GM12873 (cell line): ENCODE results near the gene MIGA1.

Source experiments
- TF ChIP-seq, protein P1 (sequence below): IDR thresholded peaks from 2 replicates; pipeline ENCODE4 v1.5.1; 2012; ENCODE audit warnings: low read depth, mild to moderate bottlenecking, moderate library complexity, low read length, control low read depth; ENCODE audit not compliant: insufficient read depth; ENCODE audit errors: missing control alignments

The MIGA1 gene

DNA sequence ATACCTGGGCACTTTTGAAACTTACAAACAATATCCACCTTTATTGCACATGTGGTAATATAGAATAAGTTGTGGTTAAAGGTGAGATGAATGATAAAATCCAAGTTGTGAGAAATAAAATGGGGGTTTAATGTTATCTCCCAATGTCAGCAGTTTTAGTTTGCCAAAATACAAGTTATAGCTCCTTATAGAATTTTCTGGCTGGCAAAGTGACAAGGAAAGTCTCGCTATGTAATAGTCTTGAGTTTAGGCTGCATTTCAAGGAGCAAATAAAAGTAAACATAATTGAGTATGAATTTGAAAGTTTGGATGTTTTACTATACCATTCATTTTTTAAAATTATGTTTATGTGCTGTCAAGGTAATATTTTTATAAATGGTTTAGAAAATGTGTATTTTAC, 94.0 kb downstream of the MIGA1 start:
- TF ChIP-seq, protein P1, sequence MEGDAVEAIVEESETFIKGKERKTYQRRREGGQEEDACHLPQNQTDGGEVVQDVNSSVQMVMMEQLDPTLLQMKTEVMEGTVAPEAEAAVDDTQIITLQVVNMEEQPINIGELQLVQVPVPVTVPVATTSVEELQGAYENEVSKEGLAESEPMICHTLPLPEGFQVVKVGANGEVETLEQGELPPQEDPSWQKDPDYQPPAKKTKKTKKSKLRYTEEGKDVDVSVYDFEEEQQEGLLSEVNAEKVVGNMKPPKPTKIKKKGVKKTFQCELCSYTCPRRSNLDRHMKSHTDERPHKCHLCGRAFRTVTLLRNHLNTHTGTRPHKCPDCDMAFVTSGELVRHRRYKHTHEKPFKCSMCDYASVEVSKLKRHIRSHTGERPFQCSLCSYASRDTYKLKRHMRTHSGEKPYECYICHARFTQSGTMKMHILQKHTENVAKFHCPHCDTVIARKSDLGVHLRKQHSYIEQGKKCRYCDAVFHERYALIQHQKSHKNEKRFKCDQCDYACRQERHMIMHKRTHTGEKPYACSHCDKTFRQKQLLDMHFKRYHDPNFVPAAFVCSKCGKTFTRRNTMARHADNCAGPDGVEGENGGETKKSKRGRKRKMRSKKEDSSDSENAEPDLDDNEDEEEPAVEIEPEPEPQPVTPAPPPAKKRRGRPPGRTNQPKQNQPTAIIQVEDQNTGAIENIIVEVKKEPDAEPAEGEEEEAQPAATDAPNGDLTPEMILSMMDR, result no peak

DNA sequence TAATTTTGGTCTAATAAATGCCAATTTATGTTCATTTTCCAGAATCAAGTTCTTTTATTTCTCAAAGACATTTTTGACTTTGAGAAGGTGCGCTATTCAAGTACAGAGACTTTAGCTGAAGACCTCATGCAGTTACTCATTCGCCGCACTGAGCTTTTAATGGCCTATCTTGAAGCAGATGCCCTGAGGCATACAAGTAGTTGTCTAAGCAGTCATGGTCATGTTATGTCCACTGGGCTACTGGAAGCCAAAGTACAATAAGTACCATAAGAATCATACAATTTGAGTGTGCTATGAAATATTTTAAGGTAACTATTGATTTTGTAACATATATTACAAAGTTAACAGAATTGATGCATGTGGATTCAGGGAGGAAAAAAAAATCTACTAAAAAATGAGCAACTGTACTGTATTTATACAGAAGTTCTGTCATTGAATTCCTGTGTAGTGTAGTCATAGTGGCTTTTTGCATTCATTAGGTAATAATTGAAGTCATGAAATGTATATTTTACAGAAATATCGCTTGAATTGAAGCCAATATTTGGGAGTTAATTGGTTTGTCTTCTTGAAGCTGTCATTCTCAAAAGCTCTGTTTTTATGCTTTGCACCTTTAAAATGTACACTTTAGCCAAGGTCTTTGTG, 95.5 kb downstream of the MIGA1 start:
- TF ChIP-seq, protein P1, result no peak

DNA sequence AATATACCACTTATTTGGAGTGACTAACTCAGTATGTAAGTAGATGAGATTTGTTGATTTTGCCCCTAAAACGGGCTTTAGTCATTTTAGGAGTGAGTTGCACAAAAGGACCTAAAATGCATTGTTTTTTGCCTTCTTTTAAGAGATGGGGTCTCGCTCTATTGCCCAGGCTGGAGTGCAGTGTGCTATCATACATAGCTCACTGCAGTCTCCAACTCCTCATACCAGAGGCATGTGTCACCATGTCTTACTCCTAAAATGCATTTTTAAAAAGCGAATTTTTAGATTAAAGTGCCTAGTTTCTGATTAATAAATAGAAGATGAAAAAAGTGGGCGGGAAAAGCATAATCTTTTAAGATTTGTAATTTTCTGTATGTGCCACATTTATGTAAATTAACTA, 97.4 kb downstream of the MIGA1 start:
- TF ChIP-seq, protein P1, result no peak

DNA sequence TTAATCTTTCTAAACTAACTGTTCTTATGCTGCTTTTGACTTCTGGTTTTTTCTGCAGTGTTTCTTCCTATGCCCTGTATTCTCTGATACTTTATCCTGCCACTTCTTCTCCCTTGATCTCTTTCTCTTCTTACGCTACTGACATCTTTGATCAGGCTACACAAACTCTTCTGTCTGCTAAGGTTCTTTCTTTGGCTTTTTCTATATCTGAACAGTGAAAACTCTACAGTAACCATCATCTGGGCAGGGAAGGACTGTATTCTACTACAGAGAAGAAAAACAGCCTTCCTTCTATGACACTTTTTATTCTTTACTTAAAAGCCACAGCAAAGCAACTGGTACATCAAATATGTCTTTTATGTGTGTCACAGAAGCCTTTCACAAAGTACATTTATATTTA, 101.6 kb downstream of the MIGA1 start:
- TF ChIP-seq, protein P1, result no peak

DNA sequence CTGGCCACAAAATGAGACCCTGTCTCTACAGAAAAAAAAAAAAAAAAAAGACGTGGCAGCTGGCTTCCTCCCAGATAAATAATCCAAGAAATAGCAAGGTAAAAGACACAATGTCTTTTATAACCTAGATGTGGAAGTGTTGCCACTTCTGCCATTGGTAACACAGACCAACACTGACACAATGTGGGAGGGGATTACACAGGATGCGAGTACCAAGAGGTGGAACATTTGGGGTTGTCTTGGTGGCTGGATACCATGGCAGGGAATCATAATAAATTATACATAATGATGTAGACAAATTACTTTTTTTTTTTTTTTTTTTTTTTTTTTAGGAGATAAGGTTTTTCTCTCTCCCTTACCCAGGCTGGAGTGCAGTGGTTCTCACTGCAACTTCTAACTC, 103.0 kb downstream of the MIGA1 start:
- TF ChIP-seq, protein P1, result no peak

DNA sequence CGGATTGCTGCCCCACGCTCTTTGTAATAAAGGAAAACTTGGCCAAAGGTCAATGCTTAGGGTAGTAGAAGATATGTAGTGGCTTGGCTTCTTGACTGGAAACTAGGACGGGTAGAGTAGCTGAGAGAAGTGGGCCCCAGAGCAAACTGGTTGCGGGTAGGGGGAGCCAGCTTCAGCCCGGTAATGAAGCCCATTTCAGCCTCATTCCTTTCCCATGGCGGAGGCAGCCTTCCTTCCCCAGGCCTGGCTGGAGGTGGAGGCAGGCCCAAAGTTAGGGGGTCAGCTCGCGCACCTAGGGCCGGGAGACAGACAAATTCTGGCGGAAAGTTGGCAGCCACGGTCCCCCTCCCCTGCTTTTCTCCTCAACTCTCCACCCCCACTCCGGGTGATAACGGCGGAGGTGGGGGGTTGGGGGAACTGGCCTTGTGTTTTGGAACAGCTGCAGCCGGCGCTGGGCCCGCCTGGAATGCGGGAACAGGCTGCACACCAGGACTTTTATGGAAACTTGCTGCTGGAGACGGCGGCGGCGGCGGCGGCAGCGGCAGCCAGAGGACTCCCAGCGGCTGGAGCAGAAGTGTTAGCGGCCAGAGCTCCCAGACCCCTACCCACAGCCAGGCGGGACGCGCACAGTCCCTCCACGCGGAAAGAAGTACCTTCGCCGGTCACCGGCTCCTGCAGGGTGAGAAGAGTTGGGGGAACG, 108.8 kb downstream of the MIGA1 start, which contains the start of gene NEXN:
NEXN (plus strand) TSS at position 544 of the 700 bp plus-strand sequence. CDS start 27,483 bp downstream, outside the sequence.
- TF ChIP-seq, protein P1, result no peak

DNA sequence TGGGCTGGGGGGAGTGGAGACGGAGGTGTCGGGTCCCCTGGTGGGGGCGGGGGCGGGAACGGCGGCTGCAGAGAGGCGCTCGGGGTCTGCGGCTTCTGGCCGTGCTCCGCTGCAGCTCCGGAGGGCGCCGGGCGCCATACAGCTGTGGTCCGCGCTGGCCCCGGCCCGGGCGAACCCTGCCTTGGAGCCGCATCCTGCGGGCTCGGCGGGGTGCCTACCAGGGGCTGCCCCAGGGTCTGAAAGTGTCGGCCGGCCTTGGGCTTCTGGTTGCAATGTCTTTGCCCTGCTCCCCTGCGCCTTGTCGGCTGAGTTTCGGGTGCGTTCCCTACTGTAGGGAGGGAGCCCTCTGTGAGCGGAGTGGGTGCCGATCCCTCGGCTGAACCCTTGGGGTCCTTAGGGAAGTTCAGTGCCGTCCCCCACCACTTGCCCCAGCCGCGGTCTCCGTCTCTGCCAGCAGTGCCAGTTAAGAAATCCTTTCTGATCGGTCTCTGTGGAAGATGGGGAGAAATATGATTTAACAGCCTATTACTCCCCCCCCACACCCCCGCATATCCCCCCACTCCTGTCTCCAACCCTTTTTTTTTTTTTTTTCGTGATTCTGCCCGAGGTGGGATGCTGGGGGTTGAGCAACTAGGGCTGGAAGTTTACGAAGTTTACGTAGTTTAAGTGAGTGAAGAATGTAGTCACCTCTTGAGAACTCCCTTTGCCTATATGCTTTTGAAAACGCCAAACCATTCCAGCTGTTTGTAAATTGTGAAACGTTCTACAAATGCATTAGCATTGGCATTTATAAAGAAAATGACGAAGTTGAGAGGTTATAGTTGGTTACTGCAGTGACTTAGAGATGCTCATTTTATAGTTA, 109.6 kb downstream of the MIGA1 start:
- TF ChIP-seq, protein P1, result no peak
